NB4 (cell line): ENCODE data around the gene MYO16.

Experiments used
- DNase-seq: peaks from one replicate; pipeline ENCODE4 v3.0.0; 2010; ENCODE audit warnings: low read depth
- H3K4me3 ChIP-seq: one replicate; pipeline ENCODE4 v1.5.1; 2011; ENCODE audit warnings: mild to moderate bottlenecking, low read depth, low read length, moderate library complexity
- MYC ChIP-seq: IDR thresholded peaks from 2 replicates; pipeline ENCODE4 v1.6.1; 2011; ENCODE audit warnings: low read depth, low read length
- POLR2A ChIP-seq: IDR thresholded peaks from 2 replicates; pipeline ENCODE4 v1.6.1; 2011; ENCODE audit warnings: mild to moderate bottlenecking; ENCODE audit not compliant: insufficient read length; ENCODE audit errors: extremely low read depth
- TF ChIP-seq, protein P1 (sequence below): IDR thresholded peaks from one replicate; pipeline ENCODE4 v1.5.1; 2012; ENCODE audit warnings: low read depth, low read length
- TF ChIP-seq, protein P2 (sequence below): IDR thresholded peaks from 2 replicates; pipeline ENCODE4 v1.6.1; 2011; ENCODE audit warnings: low read depth, low read length

MYO16 gene

DNA sequence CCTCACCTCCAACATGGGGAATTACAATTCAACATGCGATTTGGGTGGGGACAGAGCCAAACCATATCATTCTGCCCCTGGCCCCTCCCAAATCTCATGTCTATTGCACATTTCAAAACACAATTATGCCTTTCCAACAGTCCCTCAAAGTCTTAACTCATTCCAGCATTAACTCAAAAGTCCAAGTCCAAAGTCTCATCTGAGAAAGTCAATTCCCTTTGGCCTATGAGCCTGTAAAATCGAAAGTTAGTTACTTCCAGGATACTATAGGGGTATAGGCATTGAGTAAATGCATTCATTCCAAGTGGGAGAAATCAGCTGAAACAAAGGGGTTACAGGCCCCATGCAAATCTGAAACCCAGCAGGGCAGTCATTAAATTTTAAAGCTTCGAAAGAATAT is 598.8 kb downstream of the MYO16 start:
- no peak overlapping the region for H3K4me3 ChIP-seq
- TF ChIP-seq MYC: no peak
- TF ChIP-seq, protein P1, sequence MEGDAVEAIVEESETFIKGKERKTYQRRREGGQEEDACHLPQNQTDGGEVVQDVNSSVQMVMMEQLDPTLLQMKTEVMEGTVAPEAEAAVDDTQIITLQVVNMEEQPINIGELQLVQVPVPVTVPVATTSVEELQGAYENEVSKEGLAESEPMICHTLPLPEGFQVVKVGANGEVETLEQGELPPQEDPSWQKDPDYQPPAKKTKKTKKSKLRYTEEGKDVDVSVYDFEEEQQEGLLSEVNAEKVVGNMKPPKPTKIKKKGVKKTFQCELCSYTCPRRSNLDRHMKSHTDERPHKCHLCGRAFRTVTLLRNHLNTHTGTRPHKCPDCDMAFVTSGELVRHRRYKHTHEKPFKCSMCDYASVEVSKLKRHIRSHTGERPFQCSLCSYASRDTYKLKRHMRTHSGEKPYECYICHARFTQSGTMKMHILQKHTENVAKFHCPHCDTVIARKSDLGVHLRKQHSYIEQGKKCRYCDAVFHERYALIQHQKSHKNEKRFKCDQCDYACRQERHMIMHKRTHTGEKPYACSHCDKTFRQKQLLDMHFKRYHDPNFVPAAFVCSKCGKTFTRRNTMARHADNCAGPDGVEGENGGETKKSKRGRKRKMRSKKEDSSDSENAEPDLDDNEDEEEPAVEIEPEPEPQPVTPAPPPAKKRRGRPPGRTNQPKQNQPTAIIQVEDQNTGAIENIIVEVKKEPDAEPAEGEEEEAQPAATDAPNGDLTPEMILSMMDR: no peak
- TF ChIP-seq, protein P2, sequence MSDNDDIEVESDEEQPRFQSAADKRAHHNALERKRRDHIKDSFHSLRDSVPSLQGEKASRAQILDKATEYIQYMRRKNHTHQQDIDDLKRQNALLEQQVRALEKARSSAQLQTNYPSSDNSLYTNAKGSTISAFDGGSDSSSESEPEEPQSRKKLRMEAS: no peak
- TF ChIP-seq POLR2A: no peak
- DNase-seq: no peak

DNA sequence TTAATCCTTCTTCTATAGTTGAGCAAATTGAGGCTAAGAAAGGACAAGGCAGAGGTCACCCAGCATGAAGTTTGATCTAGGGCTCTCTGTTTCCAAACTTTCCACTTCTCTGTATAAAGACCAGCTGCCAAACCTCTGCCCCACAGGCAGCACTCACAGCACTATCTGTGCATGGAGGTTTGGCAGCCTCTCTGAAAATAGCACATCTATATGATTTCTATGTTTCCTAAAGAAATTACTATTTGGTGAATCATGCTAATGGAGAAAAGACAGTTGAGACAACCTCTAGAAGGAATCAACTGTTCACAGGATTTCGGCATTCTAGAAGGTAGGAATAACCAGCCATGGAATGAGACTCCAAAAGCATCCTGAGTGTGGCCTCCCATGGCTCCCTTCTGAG is 602.5 kb downstream of the MYO16 start:
- no peak overlapping the region for H3K4me3 ChIP-seq
- TF ChIP-seq, protein P1: no peak
- no peak for DNase-seq

DNA sequence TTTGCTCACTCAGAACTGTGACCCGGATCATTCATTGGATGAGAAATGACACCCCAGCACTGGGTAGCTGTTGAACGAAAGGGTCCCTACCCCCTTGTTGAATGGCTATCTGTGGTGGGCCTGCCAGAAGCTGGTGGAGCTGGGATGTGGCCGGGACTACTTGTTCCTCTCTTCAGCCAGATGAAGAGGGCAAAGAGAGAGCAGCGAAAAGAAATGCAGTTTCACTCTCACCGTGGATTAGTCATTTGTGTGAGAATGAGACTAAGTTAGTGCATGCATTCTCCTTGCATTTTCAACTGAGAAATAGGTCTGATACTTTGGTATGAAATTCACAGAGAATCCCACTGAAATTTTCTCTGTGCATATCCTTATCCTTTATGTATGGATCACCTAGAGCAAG is 603.9 kb downstream of the MYO16 start:
- DNase-seq: no peak
- no peak overlapping the region for H3K4me3 ChIP-seq
- no peak for TF ChIP-seq MYC
- TF ChIP-seq, protein P2: no peak
- TF ChIP-seq POLR2A: no peak
- TF ChIP-seq, protein P1: no peak

DNA sequence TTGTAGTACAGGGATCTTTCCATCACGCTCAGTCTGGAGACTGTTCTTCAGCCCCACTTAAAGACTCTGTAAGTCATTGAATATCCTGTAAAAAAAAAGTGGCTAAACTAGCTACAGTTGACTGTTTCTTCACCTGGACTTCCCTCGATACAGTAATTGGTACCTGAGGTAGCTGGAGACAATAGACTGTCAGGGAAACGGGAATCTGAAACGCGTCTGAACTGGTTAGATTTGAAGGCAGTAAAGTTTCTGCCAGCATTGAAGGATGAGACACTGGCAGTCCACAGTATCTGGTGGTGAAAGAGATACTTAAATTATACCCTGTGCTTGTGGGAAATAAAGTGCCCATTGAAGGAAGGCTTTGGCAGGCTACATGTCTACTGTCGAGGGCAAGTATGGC is 606.5 kb downstream of the MYO16 start:
- no peak for TF ChIP-seq POLR2A
- no peak for TF ChIP-seq MYC
- TF ChIP-seq, protein P1: no peak
- TF ChIP-seq, protein P2: no peak
- no peak overlapping the region for H3K4me3 ChIP-seq
- no peak for DNase-seq

DNA sequence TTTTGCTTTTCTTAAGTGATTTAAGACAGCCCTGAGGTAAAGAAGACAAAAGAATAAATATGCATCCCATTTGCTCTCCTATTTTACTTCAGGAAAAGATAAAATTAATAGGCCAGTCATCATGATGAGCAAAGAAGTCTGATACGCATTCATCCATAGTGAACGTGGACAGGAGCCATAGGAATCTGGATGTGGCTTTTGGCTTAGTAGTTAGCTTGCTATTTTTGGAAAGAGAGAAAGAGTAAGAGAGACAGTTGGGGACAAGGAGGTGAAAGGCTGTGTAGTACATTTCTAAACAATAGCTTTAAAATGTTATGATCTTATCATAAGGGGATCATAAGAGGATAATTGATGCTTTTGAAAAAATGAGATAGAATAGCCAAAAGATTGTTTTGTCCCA is 611.7 kb downstream of the MYO16 start:
- TF ChIP-seq POLR2A (no peak), MYC (no peak)
- TF ChIP-seq, protein P1: no peak
- TF ChIP-seq, protein P2: no peak
- no peak for DNase-seq
- no peak overlapping the region for H3K4me3 ChIP-seq

DNA sequence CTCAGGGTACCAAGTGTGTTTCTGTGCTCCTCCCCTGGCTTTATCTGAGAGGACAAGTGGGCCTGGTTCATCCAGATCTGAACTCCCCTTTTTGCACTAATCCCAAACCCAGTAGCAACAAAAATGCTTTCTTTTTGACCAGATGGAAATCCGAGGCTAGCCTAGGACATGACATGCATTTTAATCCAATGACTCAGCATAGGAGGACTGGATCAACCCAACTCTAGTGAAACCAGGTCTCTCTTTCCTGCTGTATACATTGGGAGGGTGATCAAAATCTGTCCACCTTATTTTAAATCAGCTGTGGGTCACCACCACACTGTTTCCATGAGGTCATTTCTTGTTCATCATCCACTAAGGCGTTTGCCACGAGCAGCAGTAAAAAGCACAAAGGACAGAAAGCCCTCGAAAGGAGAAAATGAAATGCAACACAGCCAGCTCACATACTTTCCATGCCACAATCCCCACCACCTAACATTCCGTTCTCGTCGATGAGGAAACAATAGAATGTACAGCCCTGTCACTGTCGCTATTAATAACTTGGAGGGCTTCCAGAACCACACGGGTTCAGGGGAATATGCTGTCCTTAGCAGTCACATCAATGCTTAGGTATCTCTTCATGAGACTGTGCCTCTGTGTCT is 614.0 kb downstream of the MYO16 start:
- TF ChIP-seq, protein P2: no peak
- no peak for TF ChIP-seq POLR2A
- TF ChIP-seq, protein P1: no peak
- H3K4me3 ChIP-seq: no peak overlapping the region
- DNase-seq: no peak
